CD4-positive, alpha-beta T cell (primary cell): ENCODE results near the gene LAMTOR4. TPM values are rescaled to one million over a fixed set of nuclear protein-coding genes. Genes with fewer than 3 reads are reported as not detected.
"Not testable (repeated sequence)": the region's sequence is repeated elsewhere in the genome, so short reads cannot be mapped to it uniquely, and the experiment has no call there.

ENCODE experiments used
- ATAC-seq: fragments of 200-7000 bp; cut with Tn5 transposase; one replicate; pipeline ENCODE4 v1.10.0; 2022; ENCODE audit warnings: mild to moderate bottlenecking; ENCODE audit not compliant: poor library complexity
- CTCF ChIA-PET: fragments of 350-600 bp; sonication (Branson Sonifier 250); formaldehyde crosslinking; loops from one replicate; lab custom pipeline; 2021; ENCODE audit warnings: antibody characterized with exemption, inconsistent platforms; lab: Charles Lee
- POLR2A ChIA-PET: fragments of 350-600 bp; sonication (Branson Sonifier 250); formaldehyde crosslinking; loops from one replicate; lab custom pipeline; 2021; ENCODE audit warnings: antibody characterized with exemption, inconsistent platforms; lab: Charles Lee
- DNase-seq, 14 experiments: peaks; one replicate each; pipeline ENCODE4 v3.0.0-alpha.2; 2013 to 2020; ENCODE audit warnings: mixed read lengths in 2 of 14
- H3K27ac ChIP-seq, 2 donors: one replicate each; pipeline versions ENCODE4 v1.5.1 to v1.7.0; 2013; ENCODE audit warnings: low read length in 2 of 2, low read depth in 1 of 2, mild to moderate bottlenecking in 1 of 2
- H3K27me3 ChIP-seq, 2 experiments: 1 replicate in 1 of 2; 2 replicates in 1 of 2; pipeline versions ENCODE4 v1.6.1 to v1.7.0; 2013; ENCODE audit warnings: low read length in 2 of 2, control low read depth in 1 of 2, mild to moderate bottlenecking in 1 of 2, moderate library complexity in 1 of 2; ENCODE audit not compliant: insufficient read depth in 2 of 2, control insufficient read depth in 1 of 2
- H3K36me3 ChIP-seq: one replicate; pipeline ENCODE4 v1.6.1; 2013; ENCODE audit warnings: low read length, control low read depth; ENCODE audit not compliant: insufficient read depth
- H3K4me1 ChIP-seq: one replicate; pipeline ENCODE4 v1.6.1; 2013; ENCODE audit warnings: low read length, control low read depth; ENCODE audit not compliant: insufficient read depth
- H3K4me3 ChIP-seq: one replicate; pipeline ENCODE4 v1.5.1; 2013; ENCODE audit warnings: mild to moderate bottlenecking, low read length, moderate library complexity
- H3K9me3 ChIP-seq, 2 experiments: 1 replicate in 1 of 2; 2 replicates in 1 of 2; pipeline versions ENCODE4 v1.6.1 to v1.7.0; 2013; ENCODE audit warnings: low read length in 2 of 2, mild to moderate bottlenecking in 2 of 2, control low read depth in 1 of 2, moderate library complexity in 1 of 2; ENCODE audit not compliant: control insufficient read depth in 1 of 2, insufficient read depth in 1 of 2
- H3K27ac Mint-ChIP-seq: one replicate; pipeline ENCODE4 v1.8.0; 2020; ENCODE audit warnings: mixed read lengths
- H3K27me3 Mint-ChIP-seq: one replicate; pipeline ENCODE4 v1.8.0; 2021; ENCODE audit warnings: mixed read lengths
- H3K36me3 Mint-ChIP-seq: one replicate; pipeline ENCODE4 v1.8.0; 2021; ENCODE audit warnings: low read depth, mixed read lengths
- H3K4me1 Mint-ChIP-seq: one replicate; pipeline ENCODE4 v1.8.0; 2021; ENCODE audit warnings: low read depth, mixed read lengths
- H3K4me3 Mint-ChIP-seq: one replicate; pipeline ENCODE4 v1.8.0; 2020; ENCODE audit warnings: mild to moderate bottlenecking, mixed read lengths
- H3K9me3 Mint-ChIP-seq: one replicate; pipeline ENCODE4 v1.8.0; 2020; ENCODE audit warnings: mixed read lengths
- CTCF ChIP-seq: fragments of 200-600 bp; IDR thresholded peaks from one replicate; pipeline ENCODE4 v1.8.0; 2022; ENCODE audit warnings: antibody characterized with exemption, mild to moderate bottlenecking
- intact Hi-C, 2 experiments: fragments of 100-400 bp; cut with DNase I in 1 of 2; cut with micrococcal nuclease in 1 of 2; formaldehyde crosslinking; loops; one replicate each; pipeline versions ENCODE4 v1.15.1 to v1.9.0; 2023 to 2025; cut with DNase I, micrococcal nuclease
- total RNA-seq, 174 experiments: library from RNA in 2 of 174; stranded (reverse) in 2 of 174; gene quantifications; one replicate each; pipeline ENCODE4 v1.2.3 and lab custom pipeline; 2021 to 2026

The LAMTOR4 gene
- total RNA-seq, 2 experiments from 2014 or later = 107 to 125 TPM

GRCh38 chr7:100191775-100192174 is 43.1 kb downstream of the LAMTOR4 start:
- H3K27me3 ChIP-seq = no peaks in the 10 kb centered on the region
- no peak overlapping the region for H3K4me3 ChIP-seq
- Mint-ChIP-seq H3K4me3 (no peak overlapping the region), H3K27ac (peak overlapping the region; percentile 68), H3K27me3 (no peaks in the 10 kb centered on the region), H3K9me3 (no peaks in the 10 kb centered on the region), H3K4me1 (peaks cover 48% of the 10 kb centered on the region), H3K36me3 (no peaks in the 10 kb centered on the region)
- no peak for TF ChIP-seq CTCF
- H3K9me3 ChIP-seq = no peaks in the 10 kb centered on the region
- ATAC-seq (no peak), DNase-seq (no peak)
- peaks cover 2% of the 10 kb centered on the region for H3K4me1 ChIP-seq
- intact Hi-C loops = loop anchor here in 1 of 2 experiments (5.0 kb wide), 1 partner anchor 216 kb away; no protein-coding TSS in a partner anchor
- H3K36me3 ChIP-seq = no peaks in the 10 kb centered on the region
- H3K27ac ChIP-seq = no peak overlapping the region
- ChIA-PET CTCF (no interaction called here), POLR2A (no interaction called here)

- intact Hi-C loops = loop anchor here in 1 of 2 experiments (5.0 kb wide), 1 partner anchor 215 kb away; no protein-coding TSS in a partner anchor
- H3K27ac ChIP-seq, H3K36me3 ChIP-seq, ATAC-seq, H3K9me3 Mint-ChIP-seq, H3K9me3 ChIP-seq, H3K27me3 Mint-ChIP-seq, H3K4me3 ChIP-seq, DNase-seq, H3K27me3 ChIP-seq, H3K4me1 ChIP-seq, H3K36me3 Mint-ChIP-seq, H3K4me3 Mint-ChIP-seq: not testable (repeated sequence)
- CTCF ChIA-PET = interaction anchor here (0.9 kb wide), 1 partner anchor 10 kb away, joined by 3 read pairs; no protein-coding TSS in a partner anchor
- POLR2A ChIA-PET = interaction anchor here (0.6 kb wide), 1 partner anchor 88 kb away, joined by 4 read pairs; no protein-coding TSS in a partner anchor
- peaks cover 48% of the 10 kb centered on the region for H3K4me1 Mint-ChIP-seq
- peak overlapping the region; percentile 68 for H3K27ac Mint-ChIP-seq
Measured at GRCh38 chr7:100192281-100192862, 43.7 kb downstream of the LAMTOR4 start.

GRCh38 chr7:100192969-100193368 is 44.3 kb downstream of the LAMTOR4 start:
- ATAC-seq = no peak
- H3K9me3 ChIP-seq = no peaks in the 10 kb centered on the region
- Mint-ChIP-seq H3K4me3 (peak overlapping the region; percentile 57), H3K4me1 (peaks cover 48% of the 10 kb centered on the region), H3K36me3 (no peaks in the 10 kb centered on the region), H3K27ac (peak overlapping the region; percentile 68), H3K27me3 (no peaks in the 10 kb centered on the region), H3K9me3 (no peaks in the 10 kb centered on the region)
- ChIA-PET CTCF (interaction anchor here (0.9 kb wide), 1 partner anchor 11 kb away, joined by 3 read pairs; no protein-coding TSS in a partner anchor), POLR2A (interaction anchor here (0.6 kb wide), 1 partner anchor 87 kb away, joined by 4 read pairs; no protein-coding TSS in a partner anchor)
- no peaks in the 10 kb centered on the region for H3K27me3 ChIP-seq
- H3K4me3 ChIP-seq = no peak overlapping the region
- no peak for DNase-seq
- H3K4me1 ChIP-seq = peaks cover 2% of the 10 kb centered on the region
- intact Hi-C loops = loop anchor here in 1 of 2 experiments (5.0 kb wide), 1 partner anchor 214 kb away; no protein-coding TSS in a partner anchor
- H3K36me3 ChIP-seq = no peaks in the 10 kb centered on the region
- no peak overlapping the region for H3K27ac ChIP-seq
- TF ChIP-seq CTCF = no peak
